ENCODE results near the gene TMEM175. TPM values are rescaled to one million over a fixed set of nuclear protein-coding genes. Genes with fewer than 3 reads are reported as not detected.

Gene TMEM175
- total and polyA plus RNA-seq, 2 of the 8 experiments (the other 6 are each of a cell fraction or from before 2014, with no cell fraction given) = 4.9 to 20.7 TPM

DNA sequence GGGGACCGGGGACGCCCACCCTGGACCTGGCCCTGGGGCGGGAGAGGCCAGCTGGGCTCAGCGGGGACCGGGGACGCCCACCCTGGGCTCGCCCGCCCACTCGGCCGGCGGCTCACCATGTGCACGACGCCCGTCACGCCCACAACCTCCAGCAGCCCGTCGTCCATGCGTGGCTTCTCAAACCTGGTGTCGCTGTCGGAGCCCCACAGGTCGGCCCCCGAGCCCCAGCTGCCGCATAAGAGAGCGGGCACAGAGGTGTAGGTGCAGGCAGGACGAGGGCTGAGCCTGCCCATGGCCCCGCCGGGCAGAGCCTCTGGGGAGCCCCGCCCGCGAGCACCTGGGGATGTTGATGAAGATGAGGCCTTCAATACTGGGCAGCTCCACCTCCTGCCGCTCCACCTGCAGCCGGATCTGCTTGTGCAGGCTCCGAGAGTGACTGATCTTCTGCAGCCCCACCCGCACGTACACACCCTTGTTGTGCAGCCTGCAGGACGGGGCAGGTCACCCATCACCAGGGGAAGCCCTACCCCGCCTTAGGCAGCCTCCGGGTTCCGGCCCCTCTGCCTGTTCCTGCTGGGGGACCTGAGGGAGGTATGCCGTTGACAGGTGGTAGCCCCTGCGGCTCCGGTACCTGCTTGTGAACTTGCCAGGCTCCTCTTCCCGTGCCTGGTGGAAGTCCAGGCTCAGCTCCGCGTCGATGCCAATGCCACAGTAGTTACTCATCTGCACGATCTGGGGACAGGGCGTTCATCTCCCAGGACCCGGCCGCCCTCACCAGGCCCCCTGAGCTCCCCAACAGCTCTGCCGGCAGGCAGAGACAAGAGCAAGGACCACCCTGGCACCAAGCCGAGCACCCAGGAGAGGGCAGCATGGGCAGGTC is 29.3 kb downstream of the TMEM175 start:
- no peak overlapping the region for H2AK5ac ChIP-seq (ENCODE audit: low read depth, low read length)
- H4K5ac ChIP-seq (ENCODE audit: insufficient read length, low read depth, low read length) = no peak overlapping the region
- no peak overlapping the region for H2BK120ac ChIP-seq (replicated peaks; ENCODE audit: low read depth, low read length)
- H3K9ac ChIP-seq (replicated peaks in 1 of 4; ENCODE audit: extremely low read depth in 1 of 4, low read depth in 3 of 4, low read length in 3 of 4) = no peak overlapping the region
- H4K20me1 ChIP-seq (replicated peaks in 1 of 2; ENCODE audit: control insufficient read depth in 1 of 2, insufficient read depth in 2 of 2, low read length in 2 of 2) = peaks cover 0 to 8% of the 10 kb centered on the region in 2 experiments
- no peak overlapping the region for H3K4ac ChIP-seq (replicated peaks; ENCODE audit: insufficient read length, low read depth, low read length)
- no peaks in the 10 kb centered on the region for H3K79me2 ChIP-seq (ENCODE audit: control insufficient read depth in 1 of 2, insufficient read depth in 2 of 2, low read length in 2 of 2)
- H3K27ac ChIP-seq (ENCODE audit: low read depth, low read length) = no peak overlapping the region
- H2AFZ ChIP-seq (ENCODE audit: low read length) = no peak overlapping the region
- H3K79me1 ChIP-seq (ENCODE audit: low read depth, low read length) = no peaks in the 10 kb centered on the region
- no peak overlapping the region for H4K91ac ChIP-seq (replicated peaks; ENCODE audit: insufficient read length, low read length)
- H3K56ac ChIP-seq (replicated peaks; ENCODE audit: insufficient read length, low read depth, low read length) = no peak overlapping the region
- ChIA-PET CTCF (ENCODE audit: partially characterized antibody) (interaction anchor here (1.4 to 1.7 kb wide), 3 partner anchors 23 to 37 kb away, joined by 3 to 4 read pairs (median 3); partner anchors contain the start of gene SLC26A1), POLR2A (ENCODE audit: partially characterized antibody) (interaction anchor here (1.0 to 1.4 kb wide), 2 partner anchors 12 to 28 kb away, joined by 3 to 4 read pairs; no protein-coding TSS in a partner anchor)
- H2BK20ac ChIP-seq (ENCODE audit: low read length) = no peak overlapping the region
- FAIRE-seq = no peak
- no peak overlapping the region for H3K18ac ChIP-seq (ENCODE audit: extremely low read depth, low read length)
- H3K23me2 ChIP-seq (ENCODE audit: low read depth, low read length) = no peaks in the 10 kb centered on the region
- H3K4me1 ChIP-seq (replicated peaks in 1 of 4; ENCODE audit: control insufficient read depth in 3 of 4, insufficient read depth in 4 of 4, low read length in 3 of 4) = no peaks in the 10 kb centered on the region; a peak in 2 of 7 replicates
- no peak overlapping the region for H2BK12ac ChIP-seq (ENCODE audit: low read depth, low read length)
- no peak overlapping the region; the same call in 1 of the 2 replicates for H4K8ac ChIP-seq (ENCODE audit: extremely low read depth, insufficient read depth, low read length)
- 88% methylated on average over 36 of the region's 52 CpGs; no CpG with 5 or more reads in 1 of the 2 experiments for WGBS, 2 experiments (ENCODE audit: extremely low coverage in 1 of 2, insufficient coverage in 1 of 2, insufficient read length in 1 of 2, insufficient replicate concordance in 2 of 2, low coverage in 1 of 2, low lambda C conversion rate in 2 of 2, missing lambda C conversion rate in 1 of 2)
- H3K4me2 ChIP-seq (ENCODE audit: insufficient read depth in 1 of 2, low read depth in 2 of 2, low read length in 2 of 2) = no peak overlapping the region
- no peak overlapping the region for H2BK5ac ChIP-seq (ENCODE audit: low read depth, low read length)
- no peaks in the 10 kb centered on the region for H3K27me3 ChIP-seq (replicated peaks in 1 of 4; ENCODE audit: control insufficient read depth in 3 of 4, extremely low read depth in 1 of 4, insufficient read depth in 3 of 4, low read length in 3 of 4)
- no peak overlapping the region for H3K23ac ChIP-seq (ENCODE audit: insufficient read length)
- no peak for DNase-seq (ENCODE audit: low read depth in 1 of 2, low spot score in 2 of 2)
- H3K36me3 ChIP-seq (ENCODE audit: control insufficient read depth in 2 of 4, insufficient read depth in 4 of 4, low read length in 3 of 4) = no peaks in the 10 kb centered on the region
- no peaks in the 10 kb centered on the region for H3K9me3 ChIP-seq (ENCODE audit: insufficient read depth in 2 of 2, low read depth in 1 of 2, low read length in 1 of 2)
- H3K4me3 ChIP-seq (ENCODE audit: extremely low read depth in 1 of 4, insufficient read depth in 2 of 4, low read depth in 3 of 4, low read length in 4 of 4) = no peak overlapping the region
- no peak overlapping the region for H2BK15ac ChIP-seq (ENCODE audit: low read length)
- no peak overlapping the region for H3K14ac ChIP-seq (ENCODE audit: insufficient read length)
- no peak for TF ChIP-seq EGR1 (IDR thresholded peaks at IDR 0.05; ENCODE audit: borderline replicate concordance, low read depth, low read length)
- TF ChIP-seq, protein P1, sequence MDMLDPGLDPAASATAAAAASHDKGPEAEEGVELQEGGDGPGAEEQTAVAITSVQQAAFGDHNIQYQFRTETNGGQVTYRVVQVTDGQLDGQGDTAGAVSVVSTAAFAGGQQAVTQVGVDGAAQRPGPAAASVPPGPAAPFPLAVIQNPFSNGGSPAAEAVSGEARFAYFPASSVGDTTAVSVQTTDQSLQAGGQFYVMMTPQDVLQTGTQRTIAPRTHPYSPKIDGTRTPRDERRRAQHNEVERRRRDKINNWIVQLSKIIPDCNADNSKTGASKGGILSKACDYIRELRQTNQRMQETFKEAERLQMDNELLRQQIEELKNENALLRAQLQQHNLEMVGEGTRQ (IDR thresholded peaks at IDR 0.05; ENCODE audit: low read length) = no peak
- no peak for TF ChIP-seq RNF2 (IDR thresholded peaks at IDR 0.05; ENCODE audit: borderline replicate concordance, low read depth, low read length, missing control alignments, poor library complexity, severe bottlenecking)
- TF ChIP-seq ASH2L (IDR thresholded peaks at IDR 0.05; ENCODE audit: low read length) = no peak
- TF ChIP-seq MAX (IDR thresholded peaks at IDR 0.05) = no peak
- no peak for TF ChIP-seq GABPA (IDR thresholded peaks at IDR 0.05; ENCODE audit: borderline replicate concordance, insufficient read depth, low read length)
- TF ChIP-seq TBP (IDR thresholded peaks at IDR 0.05; ENCODE audit: low read depth, low read length) = no peak
- no peak for TF ChIP-seq CBX5 (IDR thresholded peaks at IDR 0.05; ENCODE audit: low read depth, low read length)
